22Rv1 (cell line): ENCODE data around the gene CLEC16A.

Experiments
- CTCF ChIP-seq: fragments of 450-650 bp; IDR thresholded peaks from 2 replicates; pipeline ENCODE4 v1.5.1; 2017; ENCODE audit warnings: mild to moderate bottlenecking
- ZFX ChIP-seq: fragments of 450-650 bp; IDR thresholded peaks from 2 replicates; pipeline ENCODE4 v1.6.1; 2017; ENCODE audit warnings: antibody characterized with exemption, borderline replicate concordance

- TF ChIP-seq CTCF (no peak), ZFX (no peak)
Measured at GRCh38 chr16:11030990-11031510, 86.7 kb downstream of the CLEC16A start.
